GM21576 (cell line): ENCODE results near the gene ZNF79.

Experiments
- ATAC-seq: cut with Tn5 transposase; IDR thresholded peaks from one replicate; pipeline ENCODE4 v1.9.1; 2021; ENCODE audit warnings: mild to moderate bottlenecking, moderate library complexity; ENCODE audit not compliant: unreplicated experiment

The ZNF79 gene

DNA sequence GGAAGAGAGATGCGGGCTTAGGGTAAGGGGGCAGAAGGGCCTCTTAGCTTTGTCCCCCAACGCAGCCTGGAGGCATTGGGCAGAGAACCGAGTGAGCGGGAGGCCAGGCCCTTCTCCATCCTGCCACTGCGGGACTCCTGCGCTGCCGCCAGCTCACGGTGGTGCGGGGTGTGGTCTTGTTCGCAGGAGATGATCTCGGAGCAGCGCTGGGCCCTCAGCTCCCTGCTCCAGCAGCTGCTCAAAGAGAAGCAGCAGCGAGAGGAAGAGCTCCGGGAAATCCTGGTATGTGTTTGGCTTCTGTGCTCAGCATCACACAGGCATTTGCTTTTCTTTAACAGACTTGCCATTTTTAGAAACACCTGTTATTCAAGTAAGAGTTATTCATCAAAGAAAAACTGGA, 68.4 kb downstream of the ZNF79 start:
- no peak for ATAC-seq

DNA sequence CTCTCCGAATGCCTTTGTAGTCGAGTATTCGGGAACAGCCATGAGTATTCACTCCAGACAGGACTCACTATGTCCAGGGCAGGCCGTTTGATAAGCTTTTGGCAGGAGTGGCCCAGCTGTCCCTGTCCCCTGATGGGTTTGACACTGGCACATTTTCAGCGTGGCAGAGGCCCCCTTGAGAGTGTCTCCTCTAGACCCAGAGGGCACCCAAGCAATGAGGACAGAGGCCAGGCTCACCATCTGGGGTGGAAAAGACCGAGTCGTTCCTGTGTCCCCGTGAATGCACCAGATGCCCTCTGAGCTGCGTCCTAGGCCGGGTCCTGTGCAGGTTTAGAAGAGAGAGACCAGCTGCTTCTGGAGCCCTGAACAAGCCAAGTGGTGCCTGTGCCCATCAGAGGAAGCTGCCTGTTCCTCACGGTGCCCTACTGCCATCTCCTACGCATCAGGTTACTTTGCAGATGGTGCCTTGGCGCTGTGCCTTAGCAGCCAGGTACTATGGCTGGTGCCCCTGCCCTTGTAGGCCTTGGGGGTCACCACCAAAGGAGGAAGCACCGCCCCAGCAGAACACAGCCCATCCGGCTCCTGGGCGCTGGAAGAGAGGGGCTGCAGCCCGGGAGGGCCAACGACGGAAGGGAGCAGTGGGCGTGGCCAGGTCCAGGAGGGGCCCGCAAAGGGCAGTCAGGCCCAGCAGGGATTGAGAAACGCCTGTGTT, 69.6 kb downstream of the ZNF79 start:
- no peak for ATAC-seq

DNA sequence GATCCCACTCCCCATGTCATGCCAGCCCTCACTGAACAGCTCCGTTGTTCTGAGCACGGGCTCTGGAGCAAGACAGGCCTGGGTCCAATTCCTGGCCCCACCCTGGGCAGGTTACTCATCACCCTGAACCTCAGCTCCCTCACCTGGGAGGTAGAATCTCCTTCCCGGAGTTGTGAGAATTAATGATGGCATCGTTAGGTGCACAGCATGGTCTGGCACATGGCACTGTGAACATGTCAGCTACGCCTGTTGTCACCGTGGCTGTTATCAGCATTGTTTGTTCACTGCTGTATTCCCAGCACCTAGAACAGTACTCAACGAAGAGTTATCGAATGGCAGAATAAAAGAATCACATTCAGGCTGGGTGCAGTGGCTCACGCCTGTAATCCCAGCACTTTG, 70.1 kb downstream of the ZNF79 start:
- no peak for ATAC-seq
